GM21367 (cell line): ENCODE data around the gene OXLD1.
"Not testable (repeated sequence)": the region's sequence is repeated elsewhere in the genome, so short reads cannot be mapped to it uniquely, and the experiment has no call there.

Experiments
- ATAC-seq: cut with Tn5 transposase; IDR thresholded peaks from one replicate; pipeline ENCODE4 v1.9.1; 2021; ENCODE audit not compliant: unreplicated experiment

The OXLD1 gene

DNA sequence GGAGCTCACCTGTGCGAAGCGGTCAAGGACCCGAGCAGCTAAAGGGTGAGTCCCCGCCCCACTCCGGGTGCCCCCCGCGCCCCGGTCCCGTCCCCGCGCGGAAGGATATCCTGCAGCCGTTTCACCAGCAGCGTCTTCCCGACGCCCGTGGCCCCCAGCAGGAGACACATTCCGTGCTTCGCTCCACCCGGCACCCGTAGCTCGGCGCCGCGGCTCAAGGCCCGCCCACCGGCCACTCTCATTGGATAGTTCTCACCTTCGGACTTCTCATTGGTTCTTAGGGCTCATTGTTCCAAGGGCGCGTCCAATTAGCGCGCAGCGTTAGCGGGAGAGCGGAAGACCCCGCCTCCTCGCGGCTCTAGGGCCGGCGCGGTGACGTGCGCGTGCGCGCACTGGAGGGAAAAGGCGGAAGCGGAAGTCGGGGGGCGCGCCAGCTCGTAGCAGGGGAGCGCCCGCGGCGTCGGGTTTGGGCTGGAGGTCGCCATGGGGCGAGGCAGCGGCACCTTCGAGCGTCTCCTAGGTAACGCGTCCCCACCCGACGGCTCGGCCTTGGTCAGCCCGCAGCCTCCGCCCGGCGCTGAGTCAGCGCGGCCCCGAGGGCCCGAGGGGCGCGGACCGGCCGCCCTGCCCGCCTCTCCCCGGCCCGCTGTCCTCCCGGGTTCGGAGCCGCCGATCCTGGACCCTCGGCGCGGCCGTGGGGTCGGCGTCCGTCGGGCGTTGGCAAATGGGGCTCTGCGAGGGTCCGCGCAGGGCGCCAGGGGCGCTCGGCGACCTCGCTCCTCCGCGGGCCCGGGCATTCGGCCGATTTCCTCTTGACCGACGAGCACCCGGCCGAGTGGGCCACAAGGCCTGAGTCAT lies 17.4 kb upstream of the OXLD1 start, which contains the start of the genes ARL16 and HGS:
Gene ARL16, minus strand, starts transcription at position 214 of the 858 bp plus-strand sequence. Its CDS starts 44 bp downstream, at position 170.
Gene HGS, plus strand, starts transcription at position 428 of the 858 bp plus-strand sequence. Its CDS starts 56 bp downstream, at position 484.
- ATAC-seq = peak; percentile 78

DNA sequence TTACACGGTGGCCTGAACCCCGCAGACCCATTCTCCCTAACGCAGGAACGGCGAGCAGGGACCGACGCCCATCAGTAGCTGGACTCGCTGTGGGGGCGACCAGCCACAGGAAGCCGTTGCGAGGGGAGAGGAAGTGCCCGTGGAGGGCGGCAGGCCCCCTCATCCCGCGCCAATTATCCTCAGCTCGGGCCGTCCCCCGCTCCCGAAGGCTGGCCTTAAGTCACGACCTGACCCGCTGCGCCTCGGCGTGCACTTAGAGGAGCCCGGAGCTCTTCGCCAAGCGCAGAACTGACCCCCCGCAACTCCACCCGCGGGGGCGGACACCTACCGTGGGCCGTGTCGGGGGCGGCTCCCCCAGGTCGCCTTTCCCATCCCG lies 16.8 kb upstream of the OXLD1 start:
- no peak for ATAC-seq

DNA sequence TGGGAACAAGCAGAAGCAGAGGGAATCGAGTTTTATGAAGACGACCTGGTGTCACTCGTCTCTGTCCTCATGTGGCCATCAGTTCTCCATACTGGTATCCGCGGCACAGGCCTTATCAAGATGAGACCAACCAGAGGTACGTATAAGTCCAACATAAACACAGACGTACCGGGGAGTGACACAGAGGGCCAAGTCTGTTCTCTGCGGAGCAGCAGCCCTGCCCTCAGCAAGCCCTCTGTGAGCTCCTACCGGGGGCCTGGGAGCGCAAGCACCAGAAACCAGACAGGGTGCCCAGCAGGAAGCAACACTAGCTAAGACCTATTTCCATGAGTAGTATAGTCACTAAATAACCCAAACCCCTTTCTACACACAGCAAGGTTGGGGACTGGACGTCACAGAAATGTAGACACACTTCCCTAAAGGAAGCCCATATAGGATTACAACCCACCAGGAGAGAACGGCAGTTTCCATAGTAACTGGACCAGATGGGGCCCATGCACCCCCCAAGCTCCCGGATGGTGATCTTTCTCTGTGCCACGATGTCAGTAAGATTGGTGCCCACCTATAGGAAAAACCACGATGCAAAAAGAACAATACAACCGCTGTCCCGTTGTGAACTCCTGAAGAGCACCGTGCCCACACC lies 16.3 kb upstream of the OXLD1 start:
- ATAC-seq = no peak

DNA sequence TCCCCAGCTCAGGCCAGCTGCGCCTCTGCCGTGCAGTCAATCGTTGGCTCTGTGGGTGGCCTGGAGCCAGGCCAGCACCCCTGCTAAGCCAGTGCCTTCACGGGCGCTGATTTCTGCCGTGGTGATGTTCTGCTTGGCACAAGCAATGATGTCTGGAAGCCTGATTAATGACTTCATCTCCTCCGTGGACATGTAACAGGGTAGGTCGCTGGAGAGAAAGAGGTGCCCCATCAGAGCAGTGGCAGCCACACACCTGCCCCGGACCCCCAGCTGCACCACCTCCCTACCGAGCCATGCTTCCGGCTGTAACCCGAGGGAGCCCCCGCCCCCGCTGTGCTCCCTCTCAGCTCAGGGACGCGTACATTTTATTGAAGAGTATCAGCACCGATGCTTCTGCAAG lies 15.3 kb upstream of the OXLD1 start:
- ATAC-seq = no peak

DNA sequence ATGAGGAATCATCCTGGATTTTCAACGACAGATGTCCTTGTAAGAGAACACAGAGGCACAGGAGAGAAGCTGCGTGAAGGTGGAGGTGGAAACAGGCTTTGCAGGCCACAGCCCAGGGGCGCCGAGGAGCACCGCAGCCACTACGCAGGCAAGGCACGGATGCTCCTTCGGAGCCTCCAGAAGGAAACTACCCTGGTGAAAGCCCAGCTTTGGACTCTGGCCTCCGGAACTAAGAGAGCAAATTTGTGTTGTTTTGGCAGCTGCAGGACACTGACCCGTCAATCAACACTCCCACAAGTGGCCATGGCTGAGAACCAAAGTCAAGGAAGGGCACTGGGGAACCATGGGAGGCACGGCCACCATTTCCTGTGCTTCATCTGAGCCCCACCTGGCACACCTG lies 13.7 kb upstream of the OXLD1 start:
- no peak for ATAC-seq

DNA sequence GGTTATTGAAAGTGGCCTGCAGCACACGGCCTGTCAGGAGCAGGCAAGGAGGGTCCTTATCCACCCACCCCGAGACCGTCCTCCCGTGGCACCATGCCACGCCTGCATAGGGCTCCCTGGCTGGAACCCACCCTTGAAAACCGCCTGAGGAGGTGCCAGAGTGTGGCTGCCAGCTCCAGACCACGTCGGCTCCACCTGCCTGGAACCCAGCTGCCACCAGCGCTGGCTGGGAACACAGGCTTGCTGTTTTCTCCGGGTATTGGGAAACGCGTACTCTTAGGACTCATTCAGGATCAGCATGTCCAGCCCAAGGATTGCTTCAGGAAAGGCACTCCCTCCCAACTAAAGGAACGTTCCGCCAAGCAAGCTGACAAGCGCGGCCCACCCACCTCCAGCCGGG lies 10.5 kb upstream of the OXLD1 start:
- no peak for ATAC-seq

DNA sequence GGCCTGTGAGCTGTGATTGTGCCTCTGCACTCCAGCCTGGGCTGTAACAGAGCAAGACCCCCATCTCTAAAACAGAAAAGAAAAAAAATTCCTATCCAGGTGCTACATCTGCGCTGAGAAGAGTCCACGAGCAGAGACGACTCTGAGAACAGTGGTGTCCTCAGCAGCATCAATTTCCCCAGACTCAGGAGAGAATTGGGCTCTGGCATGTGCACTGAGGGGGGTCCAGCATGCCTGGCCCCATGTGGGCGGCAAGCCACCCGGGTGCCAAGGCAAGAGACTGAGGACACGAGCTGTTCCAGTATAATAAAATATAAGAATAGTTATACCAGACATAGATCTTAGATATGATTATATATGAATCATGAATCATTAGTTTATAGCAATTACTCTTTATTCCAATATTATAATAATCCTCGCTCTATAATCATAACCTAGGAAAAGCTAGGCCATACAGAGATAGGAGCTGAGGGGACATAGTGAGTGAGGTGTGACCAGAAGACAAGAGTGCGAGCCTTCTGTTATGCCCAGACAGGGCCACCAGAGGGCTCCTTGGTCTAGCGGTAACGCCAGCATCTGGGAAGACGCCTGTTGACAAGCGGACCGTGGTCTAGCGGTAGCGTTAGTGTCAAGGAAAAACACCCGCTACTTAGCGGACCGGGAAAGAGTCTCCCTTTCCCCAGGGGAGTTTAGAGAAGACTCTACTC lies 9.3 kb upstream of the OXLD1 start:
- not testable (repeated sequence) for ATAC-seq

DNA sequence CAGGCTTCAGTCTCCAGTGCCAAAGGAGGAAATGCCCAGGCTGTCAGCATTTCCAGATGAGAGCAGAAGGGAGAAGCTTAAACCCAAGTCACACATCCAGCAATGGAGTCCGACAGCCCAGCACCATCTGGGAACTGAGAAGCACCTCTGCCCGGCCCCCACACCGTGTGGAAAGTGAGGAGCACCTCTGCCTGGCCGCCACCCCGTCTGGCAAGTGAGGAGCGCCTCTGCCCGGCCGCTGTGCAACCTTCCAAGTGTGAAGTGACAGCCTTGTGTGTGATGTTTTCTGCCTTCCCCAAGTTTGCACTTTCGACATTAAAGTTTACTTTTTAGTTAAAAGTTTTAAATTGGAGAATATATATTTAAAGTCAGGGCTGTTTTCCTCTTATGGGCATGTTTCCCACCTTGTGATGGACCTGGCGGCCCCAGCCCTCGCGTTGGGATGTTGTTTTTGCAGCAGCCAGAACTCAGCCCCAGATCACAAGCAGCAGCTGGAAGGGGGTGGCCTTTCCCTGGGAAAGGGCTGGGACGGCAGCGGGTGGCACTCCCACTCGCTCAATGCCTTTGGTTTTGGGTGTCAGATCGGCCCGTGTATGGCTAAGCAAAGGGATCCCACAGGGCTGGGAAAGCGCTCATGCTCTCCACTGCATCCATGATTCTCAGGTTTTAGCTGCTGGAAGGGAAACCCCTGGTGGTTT lies 7.3 kb upstream of the OXLD1 start:
- ATAC-seq = no peak

DNA sequence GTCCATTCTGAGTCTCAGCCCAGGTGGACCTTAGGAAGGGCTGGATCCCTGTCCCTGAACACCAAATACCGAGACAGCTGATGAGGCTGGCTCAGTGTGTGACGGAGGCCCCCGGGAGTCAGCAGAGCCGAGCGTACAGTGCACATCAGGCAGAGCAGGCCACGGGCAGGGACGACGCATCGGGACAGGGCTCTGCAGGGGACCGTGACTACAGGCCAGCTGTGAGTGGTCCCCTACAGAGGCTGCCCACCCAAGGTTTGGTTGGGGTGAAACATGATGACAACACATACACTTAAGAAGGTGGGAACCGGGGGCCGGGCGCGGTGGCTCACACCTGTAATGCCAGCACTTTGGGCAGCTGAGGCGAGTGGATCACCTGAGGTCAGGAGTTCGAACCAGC lies 6.5 kb upstream of the OXLD1 start:
- no peak for ATAC-seq

DNA sequence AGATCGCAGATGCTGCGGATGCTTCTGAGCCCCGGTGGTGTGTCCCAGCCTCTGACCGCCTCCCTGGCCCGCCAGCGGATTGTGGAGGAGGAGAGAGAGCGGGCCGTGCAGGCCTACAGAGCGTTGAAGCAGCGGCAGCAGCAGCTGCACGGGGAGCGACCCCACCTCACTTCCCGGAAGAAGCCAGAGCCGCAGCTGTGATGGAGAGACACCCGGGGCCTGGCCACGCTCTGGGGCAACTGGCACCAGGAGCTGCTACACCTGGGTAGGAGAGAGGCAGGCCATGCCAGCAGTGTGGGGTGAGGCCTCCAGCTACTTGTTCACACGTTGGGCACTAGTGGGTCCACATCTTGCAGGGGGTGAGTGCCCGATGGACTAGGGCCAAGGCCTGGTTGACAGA lies 6.1 kb upstream of the OXLD1 start:
- ATAC-seq = no peak

DNA sequence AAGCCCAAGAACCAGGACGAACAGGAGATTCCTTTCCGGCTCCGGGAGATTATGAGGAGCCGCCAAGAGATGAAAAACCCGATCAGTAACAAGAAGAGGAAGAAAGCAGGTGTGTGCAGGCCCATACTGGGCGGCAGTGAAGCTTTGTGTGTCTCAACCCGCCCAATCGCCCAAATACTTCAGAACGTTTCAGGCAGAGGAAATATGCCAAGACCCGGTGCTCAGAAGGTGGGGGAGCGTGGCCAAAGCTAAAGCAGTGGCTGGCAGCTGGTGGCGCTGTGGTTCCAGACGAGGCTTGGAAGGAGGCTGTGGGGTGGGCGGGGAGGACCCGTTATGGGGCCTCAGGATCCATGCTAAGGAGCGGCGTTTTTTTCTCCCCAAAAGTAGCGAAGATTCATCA lies 1.3 kb upstream of the OXLD1 start:
- no peak for ATAC-seq

DNA sequence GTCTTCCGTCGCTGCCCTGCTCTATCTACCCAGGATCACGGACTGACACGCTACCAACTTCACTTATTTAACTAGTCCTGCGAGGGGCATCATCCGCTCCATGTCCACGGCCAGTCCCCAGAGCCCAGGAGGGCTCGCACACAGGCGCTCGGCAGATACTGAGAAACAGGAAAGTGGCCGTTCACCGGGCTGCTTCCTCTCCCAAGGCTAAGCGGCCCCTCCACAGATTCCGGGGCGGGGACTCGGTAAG lies 388 bp downstream of the OXLD1 start:
- ATAC-seq = peak; percentile 9

DNA sequence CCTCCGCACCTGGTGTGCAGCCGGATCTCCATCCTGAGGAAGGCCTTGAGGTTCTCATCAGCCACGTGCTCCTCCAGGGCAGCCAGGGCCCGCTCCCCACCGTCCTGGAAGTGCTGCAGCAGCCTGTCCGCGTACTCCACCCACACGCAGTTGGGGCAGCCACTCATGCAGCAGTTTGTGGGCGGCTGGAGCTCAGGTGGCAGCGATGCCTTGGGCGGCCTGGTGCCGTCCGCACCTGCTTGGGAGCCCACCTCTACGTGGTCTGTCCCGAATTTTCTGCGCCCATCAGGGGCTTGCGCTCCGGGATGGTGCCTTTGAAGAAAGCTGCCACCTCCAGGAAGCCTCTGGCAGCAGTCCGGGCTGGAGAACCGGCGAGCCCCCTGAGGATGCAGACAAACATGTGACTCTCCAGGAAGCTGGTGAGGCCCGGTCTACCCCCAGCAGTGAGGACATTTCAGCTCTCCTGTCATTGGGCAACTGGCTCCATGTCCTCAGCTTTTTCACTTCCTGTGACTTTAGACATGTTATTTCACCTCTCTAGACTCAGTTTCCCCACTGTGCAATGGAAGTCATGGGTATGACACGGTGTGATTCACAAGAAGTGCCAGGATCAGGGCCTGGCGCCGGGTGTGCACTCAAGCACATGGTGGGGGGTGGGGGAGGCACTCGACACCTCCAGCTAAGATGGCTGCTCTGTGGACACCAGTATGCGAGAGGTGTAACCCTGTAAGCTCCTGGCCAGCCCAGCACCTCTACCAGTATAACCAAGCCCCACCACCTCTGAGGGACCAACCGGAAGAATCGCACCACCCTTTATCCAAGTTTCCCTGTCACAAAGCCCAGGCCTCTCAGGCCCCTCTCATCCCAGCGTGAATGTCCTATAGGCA lies 957 bp downstream of the OXLD1 start:
- ATAC-seq = no peak

DNA sequence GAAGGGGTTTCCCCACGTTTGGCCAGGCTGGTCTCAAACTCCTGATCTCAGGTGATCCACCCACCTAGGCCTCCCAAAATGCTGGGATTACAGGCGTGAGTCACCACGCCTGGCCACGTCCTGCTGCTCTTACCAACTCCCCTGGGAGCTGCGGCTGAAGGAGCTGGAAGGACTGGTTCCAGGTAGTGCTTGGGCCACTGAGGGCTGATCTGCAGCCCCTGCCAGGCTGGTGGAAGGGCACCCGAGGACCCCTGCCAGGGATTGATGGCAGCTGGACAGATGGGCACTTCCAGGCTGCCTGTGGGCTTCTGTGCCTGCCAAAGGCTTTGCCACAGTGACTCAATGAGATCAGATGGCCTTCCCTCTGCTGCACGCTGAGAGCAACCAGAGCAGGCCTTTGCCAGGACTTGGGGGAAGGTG lies 2.3 kb downstream of the OXLD1 start:
- no peak for ATAC-seq

DNA sequence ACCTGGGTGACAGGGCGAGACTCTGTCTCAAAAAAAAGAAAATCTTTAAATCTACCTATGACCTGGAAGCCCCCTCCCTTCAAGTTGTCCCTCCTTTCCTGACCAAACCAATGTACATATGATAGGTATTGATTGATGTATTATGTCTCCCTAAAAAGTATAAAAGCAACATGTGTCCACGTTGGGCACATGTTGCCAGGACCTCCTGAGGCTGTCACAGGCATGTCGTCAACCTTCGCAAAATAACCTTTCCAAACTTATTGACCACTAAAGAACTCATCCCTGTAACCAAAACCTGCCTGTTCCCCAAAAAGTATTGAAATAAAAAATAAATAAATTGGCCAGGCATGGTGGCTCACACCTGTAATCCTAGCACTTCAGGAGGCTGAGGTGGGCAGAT lies 4.4 kb downstream of the OXLD1 start:
- ATAC-seq = no peak

DNA sequence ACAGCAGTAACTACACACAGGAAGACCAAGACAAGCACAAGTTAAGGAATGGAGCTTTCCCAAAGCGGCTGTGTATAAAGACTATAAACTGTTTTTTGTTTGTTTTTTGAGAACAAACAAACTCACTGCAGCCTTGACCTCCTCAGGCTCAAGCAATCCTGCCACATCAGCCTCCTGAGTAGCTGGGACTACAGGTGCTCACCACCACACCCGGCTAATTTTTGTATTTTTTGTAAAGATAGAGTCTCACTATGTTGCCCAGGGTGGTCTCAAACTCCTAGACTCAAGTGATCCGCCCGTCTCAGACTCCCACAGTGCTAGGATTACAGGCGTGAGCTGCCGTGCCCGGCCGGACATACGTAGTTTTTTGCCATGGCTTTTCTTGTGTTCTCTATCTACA lies 6.0 kb downstream of the OXLD1 start:
- no peak for ATAC-seq

DNA sequence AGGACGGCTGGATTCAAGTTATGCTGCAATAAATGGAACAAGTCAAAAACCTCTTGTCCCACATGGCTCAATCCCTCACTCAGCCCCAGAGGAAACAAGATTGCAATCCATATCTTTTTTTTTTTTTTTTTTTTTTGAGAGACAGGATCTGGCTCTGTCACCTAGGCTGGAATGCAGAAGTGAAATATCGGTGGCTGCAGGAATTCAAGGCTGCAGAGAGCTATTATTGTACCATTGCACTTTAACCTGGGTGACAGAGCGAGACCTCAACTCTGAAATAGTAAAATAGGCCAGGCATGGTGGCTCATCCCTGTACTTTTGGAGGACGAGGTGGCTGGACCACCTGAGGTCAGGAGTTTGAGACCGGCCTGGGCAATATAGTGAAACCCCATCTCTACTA lies 7.4 kb downstream of the OXLD1 start:
- ATAC-seq = no peak

DNA sequence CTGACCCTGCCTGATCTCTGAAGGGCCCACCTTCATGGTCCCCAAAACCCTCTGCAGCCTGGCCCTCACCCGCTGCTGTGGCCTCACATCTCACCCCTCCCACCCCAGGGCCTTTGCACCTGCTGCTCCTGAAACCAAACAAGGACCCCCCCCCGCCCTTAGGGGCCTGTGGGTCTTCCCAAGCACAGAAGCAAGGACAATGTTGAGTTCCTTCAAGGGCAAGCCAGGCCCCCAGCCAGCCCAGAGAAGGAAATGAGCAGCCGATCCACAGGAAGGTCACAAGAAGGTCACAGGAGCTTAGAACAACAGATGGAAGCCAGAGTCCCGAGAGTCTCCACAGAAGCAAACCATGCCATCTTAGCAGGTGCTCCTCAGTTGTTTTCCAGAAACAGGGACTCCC lies 9.6 kb downstream of the OXLD1 start:
- no peak for ATAC-seq

DNA sequence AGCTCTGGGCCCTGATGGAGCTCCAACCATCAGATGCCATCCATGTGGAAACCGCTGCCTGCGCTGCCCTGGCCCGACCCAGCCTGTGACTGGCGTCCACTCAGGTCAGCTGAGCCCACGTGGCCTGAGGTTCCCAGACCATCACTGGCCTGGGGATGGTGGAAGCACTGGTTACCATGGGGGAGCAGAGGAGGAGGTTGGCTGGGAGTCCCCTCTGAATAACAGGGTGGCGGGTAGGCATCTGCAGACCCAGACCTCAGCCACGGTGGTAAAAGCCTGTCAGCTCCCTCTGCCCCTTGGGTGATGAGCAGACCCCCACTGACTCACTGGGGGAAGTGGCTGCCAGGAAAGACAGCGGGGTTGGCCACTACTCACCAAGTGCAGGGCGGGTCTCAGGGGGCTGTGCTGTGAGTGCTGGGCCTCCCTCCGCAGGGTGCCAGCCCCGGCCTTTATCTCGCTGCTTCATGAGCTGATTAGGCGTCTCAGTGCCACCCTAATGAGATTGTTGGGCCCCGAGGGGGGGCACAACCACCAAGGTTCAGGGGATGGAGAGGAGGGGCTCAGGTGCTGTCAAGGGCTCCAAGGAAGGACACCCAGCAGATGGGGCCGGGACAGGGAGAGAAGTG lies 10.2 kb downstream of the OXLD1 start, which contains the start of gene PDE6G:
Gene PDE6G, minus strand, starts transcription at position 425 of the 626 bp plus-strand sequence. CDS start 3,237 bp downstream, outside the sequence.
- no peak for ATAC-seq
